Breast epithelium (tissue), 3 donors: ENCODE measurements around the gene RPH3AL.

ENCODE experiments used
- POLR2A ChIP-seq: fragments of 450-650 bp; IDR thresholded peaks from one replicate; pipeline ENCODE4 v1.6.1; 2016; ENCODE audit warnings: antibody characterized with exemption, mild to moderate bottlenecking, moderate library complexity
- TF ChIP-seq, protein P1 (sequence below), 3 donors: fragments of 450-650 bp; IDR thresholded peaks; one replicate each; pipeline ENCODE4 v1.5.1; 2016 to 2017; ENCODE audit warnings: antibody characterized with exemption in 3 of 3, mild to moderate bottlenecking in 3 of 3, moderate library complexity in 3 of 3

DNA sequence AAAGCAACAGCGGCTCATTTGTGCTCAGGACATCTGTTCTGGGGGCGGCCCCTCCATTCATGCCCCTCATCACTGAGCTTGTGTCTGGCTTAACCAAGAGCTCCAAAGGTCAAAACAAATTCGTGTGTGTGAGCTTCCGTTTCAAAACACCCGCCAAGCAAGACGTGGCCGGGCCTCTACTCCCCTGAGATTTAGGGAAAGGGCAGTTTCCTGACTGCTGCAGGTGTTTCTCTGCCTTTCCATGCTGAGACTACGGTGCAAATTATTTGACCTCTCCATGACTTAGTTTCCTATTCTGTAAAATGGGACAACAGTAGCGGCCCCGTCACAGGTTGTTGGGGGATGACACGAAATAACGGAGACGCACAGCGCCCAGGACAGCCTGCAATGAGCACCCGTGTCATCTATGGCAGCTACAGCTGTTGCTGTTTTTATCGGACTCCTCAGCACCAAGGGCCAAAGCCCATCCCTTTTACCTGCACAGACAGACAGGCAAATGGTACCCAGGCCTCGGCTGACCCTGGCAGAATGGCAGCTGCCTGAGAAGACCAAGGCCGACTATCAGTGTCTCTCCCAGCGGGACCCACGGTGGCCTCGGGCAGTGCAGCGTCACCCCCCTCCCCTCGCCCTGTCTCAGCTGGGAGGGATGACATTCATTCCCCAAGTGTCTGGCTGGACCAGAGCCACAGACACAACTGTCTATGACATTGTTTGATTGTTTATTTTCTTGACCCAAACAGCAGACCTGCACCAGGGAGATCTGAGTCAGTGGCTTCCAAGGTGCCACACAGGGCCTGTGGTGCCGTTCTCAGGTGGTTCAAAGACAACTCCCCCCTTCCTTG lies 120.4 kb downstream of the RPH3AL start:
- no peak for TF ChIP-seq POLR2A
- TF ChIP-seq, protein P1, sequence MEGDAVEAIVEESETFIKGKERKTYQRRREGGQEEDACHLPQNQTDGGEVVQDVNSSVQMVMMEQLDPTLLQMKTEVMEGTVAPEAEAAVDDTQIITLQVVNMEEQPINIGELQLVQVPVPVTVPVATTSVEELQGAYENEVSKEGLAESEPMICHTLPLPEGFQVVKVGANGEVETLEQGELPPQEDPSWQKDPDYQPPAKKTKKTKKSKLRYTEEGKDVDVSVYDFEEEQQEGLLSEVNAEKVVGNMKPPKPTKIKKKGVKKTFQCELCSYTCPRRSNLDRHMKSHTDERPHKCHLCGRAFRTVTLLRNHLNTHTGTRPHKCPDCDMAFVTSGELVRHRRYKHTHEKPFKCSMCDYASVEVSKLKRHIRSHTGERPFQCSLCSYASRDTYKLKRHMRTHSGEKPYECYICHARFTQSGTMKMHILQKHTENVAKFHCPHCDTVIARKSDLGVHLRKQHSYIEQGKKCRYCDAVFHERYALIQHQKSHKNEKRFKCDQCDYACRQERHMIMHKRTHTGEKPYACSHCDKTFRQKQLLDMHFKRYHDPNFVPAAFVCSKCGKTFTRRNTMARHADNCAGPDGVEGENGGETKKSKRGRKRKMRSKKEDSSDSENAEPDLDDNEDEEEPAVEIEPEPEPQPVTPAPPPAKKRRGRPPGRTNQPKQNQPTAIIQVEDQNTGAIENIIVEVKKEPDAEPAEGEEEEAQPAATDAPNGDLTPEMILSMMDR (IDR thresholded peaks at IDR 0.05), result no peak
